Measurements from ENCODE around the gene LRP1B.

The LRP1B gene

DNA sequence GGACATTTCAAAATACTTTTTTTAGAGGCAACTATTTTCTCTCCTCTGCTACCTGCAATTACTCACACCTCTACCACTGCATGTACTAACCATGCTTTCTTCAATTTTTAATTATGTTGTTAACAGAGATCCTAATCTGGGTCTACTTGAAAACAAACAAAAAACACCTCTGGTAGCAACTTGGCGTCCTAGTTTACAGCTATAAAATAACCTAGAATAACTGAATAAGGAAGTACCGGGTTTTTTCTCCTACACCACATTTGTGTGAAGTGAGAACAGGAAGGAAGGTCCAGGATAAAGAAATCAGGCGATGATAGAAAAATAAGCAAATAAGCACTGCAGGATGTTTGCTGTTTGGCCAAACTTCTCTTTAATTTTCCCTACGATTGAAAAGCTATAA, 633.5 kb downstream of the LRP1B start:
- no peak for DNase-seq

DNA sequence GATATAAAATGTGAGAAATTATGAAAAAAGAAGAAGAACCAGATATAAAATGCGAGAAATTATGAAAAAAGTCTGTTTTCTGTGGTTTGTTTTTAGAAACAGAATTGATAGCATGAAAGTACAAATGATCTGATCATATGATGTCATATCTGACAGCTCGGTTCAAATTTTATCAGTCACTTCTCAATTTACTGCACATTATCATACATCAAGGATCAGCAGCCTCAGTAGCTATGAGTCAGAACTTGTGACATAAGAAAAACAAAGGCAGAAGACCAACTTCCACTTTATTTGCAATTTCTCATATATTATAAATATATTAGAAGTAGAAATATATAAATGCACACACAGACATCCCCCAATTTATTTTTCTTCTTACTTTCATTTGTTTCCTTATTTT, 634.0 kb downstream of the LRP1B start:
- no peak for DNase-seq

DNA sequence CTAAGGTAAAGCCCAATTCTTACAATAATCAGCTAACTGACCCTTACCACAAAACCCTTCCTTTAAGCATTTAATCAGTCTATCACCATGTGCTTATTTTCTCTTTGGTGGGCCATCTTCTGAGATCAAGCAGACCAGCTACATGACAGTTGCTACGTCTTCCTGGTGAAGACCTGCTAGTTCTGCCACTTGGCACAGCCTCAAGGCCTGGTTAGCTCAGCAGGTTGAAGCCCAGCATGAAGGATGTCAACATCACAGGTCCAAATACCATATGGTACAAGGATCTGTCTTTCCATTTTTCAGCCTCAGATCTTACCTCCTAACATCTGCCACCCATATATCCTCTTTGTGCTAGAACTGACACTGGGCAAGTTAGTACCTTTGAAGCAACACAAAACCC, 636.9 kb downstream of the LRP1B start:
- no peak for DNase-seq

- no peak for DNase-seq
Measured at GRCh38 chr2:141492816-141493215, 638.0 kb downstream of the LRP1B start.

- DNase-seq: no peak
Measured at GRCh38 chr2:141490886-141491285, 639.9 kb downstream of the LRP1B start.

- no peak for DNase-seq
Measured at GRCh38 chr2:141482697-141483096, 648.1 kb downstream of the LRP1B start.

DNA sequence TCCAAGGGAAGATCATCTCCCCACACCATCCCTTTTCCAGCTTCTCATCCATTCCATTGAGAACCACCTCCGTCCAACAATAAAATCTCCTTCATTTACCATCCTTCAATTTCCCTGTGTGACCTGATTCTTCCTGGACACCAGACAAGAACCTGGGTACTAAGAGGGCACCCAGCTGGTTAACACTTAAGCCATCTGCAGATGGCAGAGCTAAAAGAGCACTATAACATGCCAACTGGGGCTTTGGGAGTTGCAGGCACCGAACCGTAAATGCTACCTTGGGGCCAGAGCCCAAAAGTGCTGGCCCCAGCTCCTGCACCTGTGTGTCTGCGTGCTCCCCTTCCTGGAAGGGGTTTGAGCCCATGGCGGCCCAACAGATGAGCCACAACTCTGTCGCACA, 655.0 kb downstream of the LRP1B start:
- no peak for DNase-seq

GRCh38 chr2:141468761-141469160, 662.1 kb downstream of the LRP1B start:
- DNase-seq: no peak

DNA sequence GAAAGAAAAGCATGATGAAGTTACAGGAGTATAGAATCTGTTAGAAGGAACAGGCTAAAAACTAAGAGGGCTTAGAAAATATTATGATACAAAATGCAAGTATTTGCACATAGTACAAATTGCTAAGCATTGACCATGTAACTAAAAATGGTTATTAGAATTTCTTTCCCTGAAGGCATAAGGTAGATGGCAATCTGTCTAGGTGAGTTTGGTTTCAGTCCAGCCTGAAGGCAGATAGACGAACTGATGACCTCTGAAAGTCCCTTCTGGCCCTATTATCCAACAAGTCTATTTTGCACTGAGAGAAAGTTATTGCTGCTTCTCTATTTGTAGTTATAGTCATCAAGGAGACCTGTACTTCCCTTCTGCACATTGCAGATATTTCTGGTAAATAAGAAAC, 663.5 kb downstream of the LRP1B start:
- DNase-seq: no peak

GRCh38 chr2:141464995-141465394, 665.8 kb downstream of the LRP1B start:
- DNase-seq: no peak

DNA sequence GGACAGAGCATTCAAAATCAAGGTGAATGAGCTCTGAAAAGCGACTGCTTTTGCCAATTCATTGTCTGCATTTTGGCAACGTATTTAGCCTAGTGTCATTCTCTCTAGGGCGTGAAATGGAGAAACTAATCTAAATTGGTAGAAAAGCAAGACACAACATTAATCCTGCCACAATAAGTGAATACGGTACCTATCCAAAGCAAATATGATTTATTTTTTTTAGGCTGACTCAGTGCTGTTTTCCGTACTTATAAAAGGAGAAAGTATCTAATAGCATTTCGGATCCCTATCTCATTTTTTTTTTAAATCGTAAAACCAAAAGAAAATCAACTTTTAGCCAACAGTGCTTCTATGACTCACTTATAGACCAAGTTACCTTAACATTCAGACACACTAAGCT, 672.5 kb downstream of the LRP1B start:
- DNase-seq: no peak

GRCh38 chr2:141455877-141456276, 674.9 kb downstream of the LRP1B start:
- DNase-seq: no peak

DNA sequence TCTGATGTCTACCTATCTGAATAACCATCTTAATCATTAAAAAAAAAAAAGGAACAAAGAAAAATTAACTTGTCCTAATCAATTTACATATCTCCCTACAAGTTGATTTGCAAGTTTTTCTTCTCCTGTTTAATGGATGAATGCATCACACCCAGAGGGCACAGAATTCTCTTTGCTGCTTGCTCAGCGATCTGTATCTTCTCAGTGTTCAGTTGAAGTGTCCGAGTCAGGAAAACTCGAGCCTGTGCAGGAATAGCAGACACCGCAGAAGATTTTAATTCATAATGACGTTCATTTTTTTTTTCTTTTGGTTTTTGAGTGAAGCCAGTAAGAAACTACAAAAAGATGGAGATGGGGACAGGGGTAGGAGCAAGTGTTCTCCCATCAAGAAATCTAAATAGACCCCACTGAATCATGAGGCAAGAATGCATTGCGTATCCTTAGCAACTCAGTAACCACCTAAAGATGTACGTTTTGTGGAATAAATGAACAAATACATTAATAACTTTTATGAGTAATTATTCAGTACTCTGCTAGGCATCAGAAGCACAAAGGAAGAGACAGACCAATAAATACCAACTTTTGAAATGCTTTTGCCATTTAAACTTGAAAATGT, 675.5 kb downstream of the LRP1B start:
- no peak for DNase-seq

DNA sequence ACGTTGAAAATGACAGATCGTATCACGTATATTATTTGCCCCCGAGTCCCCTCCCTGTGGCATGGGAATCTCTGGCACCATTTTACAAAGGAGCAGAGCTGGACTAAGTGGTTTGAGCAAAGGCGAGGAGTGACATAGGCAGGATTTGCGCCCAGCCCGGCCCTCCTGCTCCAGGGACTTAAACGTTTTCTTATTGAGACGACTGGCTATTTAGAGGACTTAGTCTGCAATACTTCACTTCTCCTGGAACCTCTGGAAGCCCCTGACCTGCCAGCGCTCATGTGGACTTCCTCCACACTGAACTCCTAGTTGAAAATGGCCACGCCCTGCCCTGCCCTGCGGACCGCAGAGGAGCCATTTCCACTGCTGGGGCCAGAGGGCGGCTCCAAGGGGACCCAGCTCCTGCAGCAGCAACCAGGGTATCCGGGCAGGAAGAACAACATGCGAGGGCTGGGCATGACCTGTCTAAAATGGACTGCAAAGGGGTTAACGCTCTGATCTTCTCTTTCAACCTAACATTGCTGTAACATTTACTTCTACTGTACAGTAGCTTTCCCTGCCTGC, 690.7 kb downstream of the LRP1B start:
- no peak for DNase-seq

- DNase-seq: no peak
Measured at GRCh38 chr2:141439524-141439923, 691.3 kb downstream of the LRP1B start.

DNA sequence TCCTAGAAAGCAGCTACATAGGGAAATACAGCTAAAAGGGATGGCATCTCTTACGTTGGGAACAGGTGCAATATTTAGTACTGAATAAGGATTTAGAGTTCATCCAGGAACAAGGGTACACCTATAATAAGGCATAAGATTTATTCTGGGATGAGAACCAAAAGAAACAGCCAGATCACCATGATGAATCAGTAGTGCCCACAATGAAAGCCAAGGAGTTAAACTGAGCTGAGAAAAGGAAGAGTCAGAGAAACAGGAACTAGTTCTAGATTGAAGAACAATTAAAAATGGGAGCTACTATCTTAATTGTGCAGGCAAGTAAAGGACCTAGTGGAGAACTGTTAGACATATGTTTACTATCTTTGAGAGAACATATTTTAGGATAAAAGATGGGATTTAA, 692.3 kb downstream of the LRP1B start:
- DNase-seq: no peak

DNA sequence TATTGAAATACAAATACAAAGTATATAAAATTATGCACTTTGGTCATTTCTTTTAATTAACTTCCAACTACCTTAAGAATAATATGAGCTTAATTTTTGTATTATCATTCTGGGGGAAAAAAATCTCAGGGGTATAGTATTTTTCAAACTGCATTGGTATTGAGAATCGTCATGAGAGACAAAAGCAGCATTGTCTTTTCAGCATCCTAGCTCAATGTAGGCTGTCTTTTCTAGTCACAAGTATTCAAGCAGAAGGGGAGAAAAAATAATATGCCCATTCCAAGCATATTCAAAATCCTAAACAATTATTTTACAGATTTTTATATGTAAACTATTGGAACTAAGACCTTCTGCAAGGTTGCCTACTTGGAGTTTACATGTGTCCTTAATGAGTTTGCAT, 693.3 kb downstream of the LRP1B start:
- no peak for DNase-seq

GRCh38 chr2:141423124-141423523, 707.7 kb downstream of the LRP1B start:
- no peak for DNase-seq

DNA sequence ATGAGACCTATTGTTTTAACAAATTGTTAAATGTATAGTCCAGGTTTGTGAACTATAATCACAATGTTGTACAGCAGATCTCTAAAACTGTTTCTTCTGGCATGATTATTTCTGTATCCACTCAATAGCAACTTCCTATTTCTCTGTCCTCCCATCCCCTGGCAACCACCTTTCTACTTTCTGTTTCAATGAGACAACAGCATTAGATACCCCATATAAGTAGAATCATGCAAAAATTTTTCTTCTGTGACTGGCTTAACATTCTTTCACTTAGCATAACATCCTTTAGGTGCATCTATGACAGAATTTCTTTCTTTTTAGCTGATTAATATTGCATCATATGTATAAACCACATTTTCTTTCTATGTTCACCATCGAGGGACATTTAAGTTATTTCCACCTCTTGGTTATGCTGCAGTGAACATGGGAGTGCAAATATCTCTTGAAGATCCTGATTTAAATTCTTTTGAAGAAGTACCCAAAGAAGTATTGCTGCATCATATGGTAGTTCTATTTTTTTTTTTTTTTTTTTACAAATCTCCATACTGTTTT, 713.5 kb downstream of the LRP1B start:
- DNase-seq: no peak

DNA sequence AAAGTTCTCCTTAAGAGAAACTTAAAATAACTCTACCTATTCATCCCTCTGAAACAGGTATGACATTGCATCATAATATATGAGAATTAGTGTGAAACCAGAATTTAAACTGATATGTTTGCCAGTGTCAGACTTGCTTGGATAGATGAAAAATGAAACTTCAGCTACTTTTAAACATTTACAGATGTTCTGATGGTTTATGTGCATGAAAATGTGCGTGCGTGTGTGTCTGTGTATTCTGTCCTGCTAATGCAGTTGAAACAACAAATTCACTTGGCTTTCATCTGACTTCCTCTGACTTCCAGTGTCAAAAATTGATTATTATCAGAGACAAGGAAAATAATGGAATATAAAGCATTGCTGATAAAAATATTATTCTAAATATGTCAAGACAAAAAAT, 719.4 kb downstream of the LRP1B start:
- no peak for DNase-seq

DNA sequence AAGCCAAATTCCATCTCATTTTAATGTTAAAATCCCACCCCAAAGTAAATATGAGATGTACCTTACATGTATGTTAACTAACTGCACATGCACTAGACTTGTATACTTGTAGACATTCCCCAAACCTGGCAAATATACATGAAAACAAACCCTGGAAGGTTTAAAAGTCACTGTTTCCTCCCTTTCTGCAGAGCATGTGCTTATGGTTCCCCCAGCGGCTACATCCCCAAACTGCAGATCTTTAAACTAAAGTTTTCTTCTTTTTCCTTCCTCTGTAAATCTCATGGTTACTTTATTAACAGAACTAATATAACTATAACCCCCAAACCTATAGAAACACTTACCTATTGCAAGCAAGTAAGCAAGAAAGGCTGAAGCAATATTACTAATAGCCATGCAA, 731.5 kb downstream of the LRP1B start:
- no peak for DNase-seq

DNA sequence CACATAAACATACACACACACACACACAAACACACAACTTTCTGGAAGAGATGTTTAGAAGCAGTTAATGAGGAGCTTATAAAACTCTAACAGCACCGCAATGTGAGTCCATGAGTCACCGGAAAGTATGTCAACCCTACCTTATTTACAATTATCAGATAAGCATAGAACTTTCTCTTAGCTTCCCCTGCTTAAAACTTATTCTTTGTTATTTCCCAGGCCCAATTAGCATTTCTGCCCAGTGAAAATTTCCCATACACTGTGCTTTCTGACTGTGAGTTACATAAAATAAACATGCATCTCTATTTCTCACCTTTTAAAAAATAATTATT, 737.6 kb downstream of the LRP1B start:
- DNase-seq: no peak

DNA sequence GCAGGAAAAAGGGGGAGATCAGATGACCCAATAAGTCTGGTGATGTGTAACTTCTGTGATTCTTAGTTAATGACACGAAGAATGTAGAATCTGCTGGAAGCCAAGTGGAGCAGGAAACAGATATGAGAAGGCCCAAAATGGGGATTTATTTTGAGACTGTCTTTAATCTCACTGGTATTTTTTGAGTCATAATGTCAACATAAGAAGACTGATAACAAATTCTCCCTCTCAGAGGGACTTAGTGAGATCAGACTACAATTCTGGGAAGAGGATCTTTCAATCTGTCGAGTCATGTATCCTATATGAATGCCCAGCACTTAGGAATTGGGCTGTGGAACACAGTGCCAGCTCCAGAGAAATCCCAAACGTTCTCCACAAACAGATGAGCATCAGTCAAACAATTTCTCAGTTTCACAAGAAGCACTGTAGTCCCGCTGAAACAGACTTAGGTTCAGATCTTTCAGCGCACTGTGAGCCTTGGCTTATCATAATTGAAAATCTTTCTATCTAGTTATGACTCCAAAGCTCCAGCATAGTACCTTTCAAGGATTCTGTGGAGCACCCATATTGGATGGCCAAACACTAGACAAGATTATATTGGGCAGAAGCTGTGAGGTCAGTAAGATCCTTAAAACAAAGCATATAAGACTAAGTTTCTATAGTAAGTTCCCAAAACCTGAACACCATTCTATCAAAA, 738.2 kb downstream of the LRP1B start:
- DNase-seq: no peak

- no peak for DNase-seq
Measured at GRCh38 chr2:141386168-141386567, 744.6 kb downstream of the LRP1B start.

GRCh38 chr2:141384676-141385075, 746.1 kb downstream of the LRP1B start:
- DNase-seq: no peak
